NOMO-1 treated with DMSO at 0.1 percent for 48 hours (cell line): ENCODE results near the gene CAMSAP3.

Experiments
- DNase-seq: peaks from one replicate; lab custom pipeline; 2025; ENCODE audit not compliant: unreplicated experiment; lab: John Stamatoyannopoulos, UW

CAMSAP3 gene

GRCh38 chr19:7595466-7596133, at the start of gene CAMSAP3:
Gene CAMSAP3, plus strand, starts transcription at chr19:7595863. Its CDS starts 140 bp downstream, at chr19:7596003.
- peak; percentile 30 for DNase-seq

GRCh38 chr19:7545904-7546303, 49.8 kb upstream of the CAMSAP3 start:
- peak; percentile 10 for DNase-seq

GRCh38 chr19:7547159-7547558, 48.5 kb upstream of the CAMSAP3 start:
- no peak for DNase-seq

- DNase-seq = no peak
Measured at GRCh38 chr19:7549429-7550148, 46.1 kb upstream of the CAMSAP3 start.

- DNase-seq = no peak
Measured at GRCh38 chr19:7550169-7550770, 45.4 kb upstream of the CAMSAP3 start.

DNA sequence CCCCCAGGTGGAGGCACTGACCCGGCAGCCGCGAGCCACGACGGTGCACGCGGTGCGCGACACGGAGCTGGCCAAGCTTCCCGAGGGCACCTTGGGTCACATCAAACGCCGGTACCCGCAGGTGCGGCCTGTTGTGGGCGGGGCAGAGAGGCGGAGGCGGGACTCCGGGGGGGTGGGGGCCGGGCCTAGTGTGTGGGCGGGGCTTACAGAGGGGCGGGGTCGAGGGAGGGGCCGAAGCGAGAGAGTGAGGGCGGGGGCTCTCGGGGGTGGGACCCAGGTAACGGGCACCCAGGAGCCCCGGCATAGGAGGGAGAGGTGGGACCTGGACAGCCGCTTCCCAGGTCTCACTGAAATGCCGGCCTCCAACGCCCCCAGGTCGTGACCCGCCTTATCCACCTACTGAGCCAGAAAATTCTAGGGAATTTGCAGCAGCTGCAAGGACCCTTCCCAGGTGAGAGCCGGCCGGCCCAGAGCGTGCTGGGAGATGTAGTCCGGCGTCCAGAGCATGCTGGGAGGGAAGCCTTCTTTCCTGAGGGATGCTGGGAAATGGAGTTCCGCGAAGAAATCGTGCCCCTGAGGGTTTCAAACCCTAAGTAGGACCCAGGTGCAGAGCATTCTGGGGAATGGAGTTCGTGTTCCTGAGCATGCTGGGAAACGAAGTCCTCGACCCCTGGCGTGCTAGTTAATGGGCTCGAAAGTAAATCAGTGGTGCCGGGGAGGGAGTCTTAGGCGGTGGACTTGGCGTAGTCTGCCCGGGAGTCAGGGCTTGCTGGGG, 44.5 kb upstream of the CAMSAP3 start:
- DNase-seq = no peak

GRCh38 chr19:7552781-7553180, 42.9 kb upstream of the CAMSAP3 start:
- no peak for DNase-seq

GRCh38 chr19:7554565-7554964, 41.1 kb upstream of the CAMSAP3 start:
- DNase-seq = no peak

GRCh38 chr19:7554990-7555864, 40.4 kb upstream of the CAMSAP3 start:
- no peak for DNase-seq

GRCh38 chr19:7556696-7557315, 38.9 kb upstream of the CAMSAP3 start:
- DNase-seq = no peak

DNA sequence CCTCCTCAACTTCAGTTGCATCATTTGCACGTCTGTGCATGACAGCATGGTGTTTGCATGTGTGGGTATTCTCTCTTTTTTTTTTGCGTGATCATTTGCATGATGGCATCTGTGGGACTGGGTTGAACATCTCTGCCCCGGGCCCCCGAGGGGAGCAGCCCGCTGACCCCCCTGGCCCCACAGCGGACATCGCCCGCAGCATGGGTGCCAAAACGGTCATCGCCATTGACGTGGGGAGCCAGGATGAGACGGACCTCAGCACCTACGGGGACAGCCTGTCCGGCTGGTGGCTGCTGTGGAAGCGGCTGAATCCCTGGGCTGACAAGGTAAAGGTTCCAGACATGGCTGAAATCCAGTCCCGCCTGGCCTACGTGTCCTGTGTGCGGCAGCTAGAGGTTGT, 37.0 kb upstream of the CAMSAP3 start:
- DNase-seq = no peak

DNA sequence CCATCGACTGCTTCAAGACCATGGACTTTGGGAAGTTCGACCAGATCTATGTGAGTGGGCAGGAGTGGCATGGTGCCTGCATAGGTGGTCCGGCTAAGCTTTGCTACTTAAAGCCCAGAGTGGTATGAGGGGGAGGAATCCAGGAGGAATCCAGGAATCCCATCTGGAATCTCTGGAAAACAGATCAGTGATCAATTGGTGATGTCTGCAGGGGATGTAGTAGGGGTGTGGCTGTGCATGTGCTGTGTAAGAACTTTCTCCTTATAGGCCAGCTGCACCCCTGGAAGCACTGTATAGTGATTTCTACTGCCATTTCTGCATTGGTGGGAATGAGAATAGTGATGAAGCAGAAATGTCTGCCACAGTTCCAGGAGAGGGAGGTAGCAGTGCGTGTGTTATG, 36.6 kb upstream of the CAMSAP3 start:
- DNase-seq = no peak

DNA sequence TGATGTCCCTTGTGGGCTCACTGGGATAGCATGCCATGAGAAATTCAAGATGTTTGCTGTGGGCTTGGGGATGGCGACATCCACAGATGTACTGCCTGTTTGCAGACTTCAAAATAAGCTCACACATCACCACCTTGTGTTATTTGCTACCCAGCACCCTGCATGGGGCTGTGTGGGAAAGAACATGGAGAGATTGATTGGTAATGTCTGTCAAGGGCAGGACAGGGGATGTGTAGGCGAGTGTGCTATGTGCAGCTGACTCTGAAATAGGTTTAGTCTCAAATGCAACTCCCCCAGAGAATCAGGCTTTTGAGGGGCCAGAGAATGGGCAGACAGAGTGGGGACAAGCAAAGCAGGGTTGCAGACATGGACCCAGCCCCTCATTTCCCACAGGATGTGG, 35.4 kb upstream of the CAMSAP3 start:
- no peak for DNase-seq

DNA sequence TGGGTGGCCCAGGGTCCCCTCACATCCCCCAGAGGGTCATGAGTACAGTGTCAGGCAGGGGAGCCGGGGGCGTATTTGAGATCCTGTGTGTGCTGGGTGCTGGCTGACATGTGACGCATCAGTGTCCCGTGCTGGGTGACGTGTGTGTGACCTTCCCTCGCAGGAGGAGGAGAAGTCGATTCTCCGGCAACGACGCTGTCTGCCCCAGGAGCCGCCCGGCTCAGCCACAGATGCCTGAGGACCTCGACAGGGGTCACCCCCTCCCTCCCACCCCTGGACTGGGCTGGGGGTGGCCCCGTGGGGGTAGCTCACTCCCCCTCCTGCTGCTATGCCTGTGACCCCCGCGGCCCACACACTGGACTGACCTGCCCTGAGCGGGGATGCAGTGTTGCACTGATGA, 34.3 kb upstream of the CAMSAP3 start:
- no peak for DNase-seq

DNA sequence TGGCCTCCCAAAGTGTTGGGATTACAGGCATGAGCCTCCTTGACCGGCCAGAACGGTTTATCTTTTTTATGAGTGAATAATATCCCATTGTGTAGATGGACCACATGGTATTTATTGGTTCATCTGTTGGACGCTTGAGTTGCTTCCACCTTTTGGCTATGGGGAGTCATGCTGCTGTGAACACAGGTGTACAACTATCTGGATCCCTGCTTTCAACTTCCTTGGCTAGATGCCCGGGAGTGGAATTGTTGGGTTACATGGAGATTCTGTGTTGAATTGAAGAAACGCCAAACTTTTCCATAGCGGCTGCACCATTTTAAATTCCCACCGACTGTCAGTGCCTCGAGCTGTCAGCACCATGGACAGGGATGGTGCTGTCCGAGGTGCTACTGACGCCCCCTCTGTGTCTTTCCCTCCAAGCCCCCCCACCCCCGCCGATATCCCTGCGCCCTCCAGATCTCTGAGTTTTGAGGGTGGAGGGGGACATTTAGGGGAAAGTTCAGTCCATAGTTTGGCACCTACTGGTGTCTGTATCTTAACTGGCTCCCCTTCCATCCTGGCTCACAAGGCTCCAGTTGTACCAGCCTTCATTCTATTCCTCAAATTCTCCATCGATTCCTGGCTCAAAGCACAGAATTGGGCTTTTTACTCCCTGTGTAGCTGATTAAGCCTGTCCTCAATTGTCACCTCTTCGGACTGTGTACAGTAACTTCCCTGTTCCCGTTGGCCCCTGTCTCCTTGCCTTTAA, 32.8 kb upstream of the CAMSAP3 start:
- DNase-seq = no peak

- DNase-seq = no peak
Measured at GRCh38 chr19:7564866-7565265, 30.8 kb upstream of the CAMSAP3 start.

- no peak for DNase-seq
Measured at GRCh38 chr19:7565332-7565731, 30.3 kb upstream of the CAMSAP3 start.

DNA sequence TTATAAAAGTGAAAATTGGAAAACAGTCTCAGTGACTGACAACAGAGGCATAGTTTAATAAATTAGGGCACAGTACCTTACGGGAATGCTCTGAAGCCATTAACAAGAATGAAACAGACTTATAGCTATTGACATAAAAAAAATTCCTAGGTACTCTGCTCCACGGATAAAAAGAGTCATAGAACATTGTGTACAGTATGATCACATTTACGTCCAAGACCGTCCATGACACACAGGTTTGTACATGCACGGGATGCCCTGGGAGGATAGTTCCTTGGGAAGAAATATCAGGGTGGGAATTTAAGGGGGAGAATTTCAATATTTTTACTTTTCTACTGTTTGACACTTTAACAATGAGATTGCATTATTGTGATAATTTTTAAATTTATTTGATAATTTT, 24.9 kb upstream of the CAMSAP3 start:
- no peak for DNase-seq

GRCh38 chr19:7575434-7576040, 20.1 kb upstream of the CAMSAP3 start:
- DNase-seq = peak; percentile 79
